GM21723 (cell line): ENCODE data around the gene NKAIN1.
"Not testable (repeated sequence)": the region's sequence is repeated elsewhere in the genome, so short reads cannot be mapped to it uniquely, and the experiment has no call there.

ENCODE experiments used
- ATAC-seq: cut with Tn5 transposase; IDR thresholded peaks from one replicate; pipeline ENCODE4 v1.9.1; 2021; ENCODE audit warnings: mild to moderate bottlenecking, moderate library complexity; ENCODE audit not compliant: unreplicated experiment

The NKAIN1 gene

DNA sequence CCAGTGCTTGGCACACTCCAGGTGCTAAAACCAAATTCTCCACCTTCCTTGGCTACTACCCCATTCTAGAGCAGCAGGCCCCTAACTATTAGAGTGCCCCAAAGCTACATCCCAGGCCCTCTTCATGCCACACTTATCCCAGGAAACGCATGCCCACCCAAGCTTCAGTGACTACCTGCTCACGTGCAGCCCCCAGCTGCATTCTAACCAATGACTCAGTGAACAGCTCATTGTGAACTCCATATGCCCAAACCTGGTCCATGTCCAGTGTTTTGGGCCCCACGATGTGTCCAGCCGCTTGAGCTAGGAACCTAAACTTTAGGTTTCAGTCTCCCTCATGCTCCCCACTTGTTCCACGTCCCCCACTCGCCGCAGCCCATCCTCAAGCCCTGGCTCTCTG is 41.5 kb downstream of the NKAIN1 start:
- no peak for ATAC-seq

DNA sequence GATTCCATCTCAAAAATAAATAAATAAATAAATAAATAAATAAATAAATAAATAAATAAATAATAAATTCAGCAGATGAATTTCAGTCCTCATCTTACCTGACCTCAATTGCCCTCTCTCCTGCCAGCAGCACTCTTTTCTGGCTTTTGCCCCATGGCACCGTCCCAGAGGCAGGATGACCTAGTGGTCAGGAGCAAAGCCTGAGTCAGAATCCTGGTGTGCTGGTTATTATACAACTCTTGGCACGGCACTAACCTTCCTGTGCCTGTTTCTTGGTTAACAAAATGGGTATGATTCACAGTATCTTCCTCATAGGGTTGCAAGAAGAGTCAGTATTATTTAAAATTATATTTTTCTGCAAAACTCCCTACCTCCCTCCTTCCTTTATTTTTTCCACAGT is 43.0 kb downstream of the NKAIN1 start:
- ATAC-seq, result no peak

DNA sequence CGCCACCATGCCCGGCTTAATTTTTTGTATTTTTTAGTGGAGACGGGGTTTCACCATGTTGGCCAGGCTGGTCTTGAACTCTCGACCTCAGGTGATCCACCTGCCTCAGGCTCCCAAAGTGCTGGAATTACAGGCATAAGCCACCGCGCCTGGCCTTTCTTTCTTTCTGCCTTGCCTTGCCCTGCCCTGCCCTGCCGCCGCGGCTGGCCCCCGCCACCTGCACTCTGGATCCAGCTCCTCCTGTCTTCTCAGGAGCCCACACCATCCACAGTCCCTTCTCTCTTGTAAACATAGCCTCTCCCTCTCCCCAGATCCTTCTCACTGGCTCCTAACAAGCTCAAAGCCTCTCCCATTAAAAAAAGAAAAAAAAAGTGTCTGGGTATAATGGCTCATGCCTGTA is 44.4 kb downstream of the NKAIN1 start:
- ATAC-seq, result not testable (repeated sequence)

DNA sequence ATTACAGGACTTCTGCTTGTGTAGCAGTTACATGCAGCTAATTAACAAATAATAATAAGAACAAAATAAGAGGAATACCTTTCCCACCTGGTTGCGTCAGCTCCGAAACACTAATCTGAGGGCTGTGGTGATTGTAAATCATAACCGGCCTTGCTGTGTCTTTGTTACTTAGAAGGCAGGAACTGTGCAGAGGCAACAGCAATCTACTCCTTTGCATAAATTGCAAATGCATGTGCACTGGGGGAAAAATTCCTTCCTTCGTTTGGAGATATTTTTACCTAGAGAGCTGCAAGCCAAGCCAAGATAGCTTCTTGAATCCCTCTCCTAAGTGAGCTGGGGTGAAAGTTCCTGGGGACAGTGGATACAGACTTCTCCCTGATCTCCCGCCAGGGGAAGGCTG is 46.0 kb downstream of the NKAIN1 start:
- no peak for ATAC-seq

DNA sequence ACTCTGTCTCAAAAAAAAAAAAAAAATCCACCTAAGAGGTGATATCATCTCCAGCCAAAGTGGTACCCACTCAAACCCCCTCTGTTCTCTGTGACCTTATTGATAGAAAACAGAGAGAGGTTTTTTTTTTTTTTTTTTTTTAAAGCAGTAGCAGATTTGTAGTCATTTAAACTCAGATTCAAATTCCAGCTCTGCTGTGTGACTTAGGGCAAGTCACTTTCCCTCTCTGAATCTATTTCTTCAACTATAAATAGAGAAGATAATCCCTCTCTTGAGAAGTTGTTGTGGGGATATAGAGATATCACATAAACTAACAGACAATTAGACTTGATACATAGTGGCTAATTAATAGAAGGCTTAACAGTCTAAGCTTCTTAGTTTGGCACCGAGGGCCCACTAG is 48.4 kb downstream of the NKAIN1 start:
- no peak for ATAC-seq

DNA sequence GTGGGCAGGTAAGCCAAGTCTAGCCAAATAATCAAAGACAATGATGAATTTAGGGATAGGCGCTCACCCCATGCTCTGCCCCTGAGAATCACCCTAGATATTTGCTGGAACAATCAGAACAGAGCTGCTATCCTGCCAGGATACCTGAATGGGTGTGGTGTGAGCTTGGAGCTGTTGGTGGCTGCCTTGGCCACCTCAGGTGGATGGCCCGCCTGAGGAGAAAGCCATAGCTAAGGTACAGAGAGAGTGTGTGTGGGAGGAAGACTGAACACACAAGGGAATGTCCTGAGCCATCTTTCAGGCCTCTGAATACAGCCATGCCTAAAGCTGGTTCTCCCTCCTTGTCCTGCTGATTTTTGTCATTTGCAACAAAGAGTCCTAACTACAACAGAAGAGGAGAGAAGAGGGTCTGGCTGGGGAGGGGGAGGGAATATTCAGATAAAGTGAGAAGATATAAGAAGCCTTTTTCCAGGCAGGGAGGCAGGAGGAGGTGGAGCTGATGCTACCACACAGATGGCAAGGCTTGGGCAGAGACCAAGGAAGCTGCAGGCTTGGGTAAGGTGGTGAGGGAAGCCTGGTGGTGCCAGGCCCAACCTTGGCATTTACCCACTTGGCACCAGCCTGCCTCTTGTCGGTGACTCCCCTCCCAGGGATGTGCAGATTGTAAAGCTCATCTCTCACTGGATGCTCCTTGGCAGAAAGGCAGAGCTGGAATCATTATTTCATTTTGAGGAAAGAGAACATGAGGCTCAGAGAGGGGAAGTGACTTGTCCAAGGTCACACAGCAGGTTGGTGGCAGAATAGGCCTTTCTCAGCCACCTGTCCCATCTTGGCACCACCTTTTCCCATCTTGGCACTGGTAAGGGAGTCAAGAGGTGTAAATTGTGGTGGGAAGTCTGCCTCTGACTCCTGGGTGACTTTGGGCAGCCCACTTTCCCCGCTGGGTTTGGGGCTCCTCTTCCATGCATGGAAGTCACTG is 49.7 kb downstream of the NKAIN1 start:
- ATAC-seq, result no peak

DNA sequence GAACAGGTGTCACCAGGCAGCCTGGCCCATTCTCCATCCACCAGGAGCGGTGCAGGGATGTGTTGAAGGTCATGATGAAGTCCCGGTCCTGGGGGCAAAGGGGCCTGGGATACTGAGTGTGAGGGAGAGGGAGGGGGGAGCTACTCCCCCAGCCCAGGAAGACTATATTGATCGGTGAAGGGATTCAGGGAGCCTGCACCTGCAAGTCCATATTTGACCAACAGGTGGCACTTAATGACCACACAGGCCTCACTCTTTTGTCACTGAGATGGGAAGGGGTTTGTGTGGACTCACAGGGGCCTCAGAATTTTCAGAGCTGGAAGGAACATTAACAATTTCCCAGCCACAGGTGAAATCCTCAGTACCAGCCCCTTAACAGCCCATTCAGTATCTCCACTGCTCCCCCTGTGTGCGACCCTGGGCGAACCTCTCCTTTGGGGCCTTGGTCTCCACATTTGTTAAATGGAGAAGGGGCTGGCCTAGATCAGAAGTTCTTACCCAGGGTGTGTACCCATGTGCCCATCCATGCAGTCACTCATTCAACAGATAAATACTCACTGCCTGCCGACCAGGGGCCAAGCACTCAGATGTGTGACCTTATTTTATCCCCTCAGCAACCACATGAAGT is 55.6 kb downstream of the NKAIN1 start:
- no peak for ATAC-seq

DNA sequence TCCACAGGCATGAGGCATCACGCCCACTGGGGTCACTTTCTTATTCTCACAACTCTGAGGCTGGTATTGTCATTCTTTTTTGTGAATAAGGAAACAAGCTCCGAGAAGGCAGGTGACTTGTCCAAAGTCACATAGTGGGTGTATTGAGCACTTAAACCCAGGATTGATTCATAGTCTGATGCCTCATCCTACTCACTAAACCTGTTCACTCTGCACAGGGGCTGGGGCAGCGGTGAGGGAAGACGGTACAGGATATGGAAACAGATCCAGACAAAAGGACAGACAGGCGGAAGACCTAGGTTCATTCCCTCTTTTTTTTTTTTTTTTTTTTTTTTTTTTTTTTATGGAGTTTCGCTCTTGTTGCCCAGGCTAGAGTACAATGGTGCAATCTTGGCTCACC is 56.6 kb downstream of the NKAIN1 start:
- no peak for ATAC-seq

DNA sequence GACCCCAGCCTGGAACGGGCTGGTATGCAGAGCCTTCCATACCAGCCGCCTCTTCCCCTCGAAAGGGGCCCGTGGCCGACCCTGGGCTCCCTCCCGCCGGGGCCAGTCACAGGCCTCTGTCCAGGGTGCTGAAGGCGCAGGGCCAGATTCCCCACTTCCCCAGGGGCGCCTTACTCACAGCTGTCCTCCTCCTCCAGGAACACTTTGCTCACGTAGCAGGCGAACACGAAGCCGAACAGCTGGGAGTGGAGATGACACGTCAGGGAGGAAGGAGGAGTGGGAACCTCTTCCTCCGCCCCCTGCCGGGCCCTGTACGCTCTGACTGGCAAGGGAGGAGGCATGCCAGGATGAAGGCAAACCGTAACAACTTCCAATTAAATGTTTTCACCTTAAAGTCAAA is 57.3 kb downstream of the NKAIN1 start:
- no peak for ATAC-seq

DNA sequence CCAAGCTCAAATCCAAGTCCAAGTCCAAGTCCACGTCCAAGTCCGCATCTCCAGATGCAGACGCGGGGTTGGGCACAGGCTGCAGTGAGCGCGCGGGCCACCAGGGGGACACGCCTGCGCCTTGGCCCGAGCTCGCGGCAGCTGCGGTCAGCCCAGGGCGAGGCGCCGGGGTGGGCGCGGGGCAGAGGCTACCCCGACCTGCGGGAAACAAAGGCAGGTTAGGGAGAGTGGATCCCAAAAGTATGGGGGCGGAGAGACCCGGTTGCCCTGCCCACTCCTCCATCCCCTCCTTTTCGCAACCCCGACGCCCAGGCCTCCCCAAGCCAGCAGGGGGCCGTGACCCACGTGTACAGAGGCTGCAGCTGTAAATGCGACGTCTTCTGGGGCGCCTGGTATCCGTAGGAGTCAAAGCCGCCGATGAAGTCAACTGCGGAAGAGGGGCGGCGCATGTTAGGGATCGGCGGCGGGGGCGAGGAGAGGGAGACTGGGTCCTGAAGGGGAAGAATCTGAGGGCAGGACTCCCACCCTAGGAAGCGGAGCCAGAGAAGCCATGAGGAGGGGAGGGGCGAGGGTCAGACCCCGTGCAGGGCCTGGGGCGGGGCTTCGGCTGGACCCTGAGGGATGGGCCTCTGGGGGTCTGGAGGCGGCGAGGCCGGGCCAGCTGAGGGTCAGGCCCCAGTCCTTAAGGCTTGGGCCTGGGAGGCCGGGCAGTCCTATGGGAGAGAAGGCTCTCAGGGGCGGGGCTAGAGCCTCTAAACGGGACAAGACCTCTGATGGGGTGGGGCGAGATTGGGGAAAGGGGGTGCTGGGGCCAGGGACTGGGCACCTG is 58.0 kb downstream of the NKAIN1 start:
- no peak for ATAC-seq

DNA sequence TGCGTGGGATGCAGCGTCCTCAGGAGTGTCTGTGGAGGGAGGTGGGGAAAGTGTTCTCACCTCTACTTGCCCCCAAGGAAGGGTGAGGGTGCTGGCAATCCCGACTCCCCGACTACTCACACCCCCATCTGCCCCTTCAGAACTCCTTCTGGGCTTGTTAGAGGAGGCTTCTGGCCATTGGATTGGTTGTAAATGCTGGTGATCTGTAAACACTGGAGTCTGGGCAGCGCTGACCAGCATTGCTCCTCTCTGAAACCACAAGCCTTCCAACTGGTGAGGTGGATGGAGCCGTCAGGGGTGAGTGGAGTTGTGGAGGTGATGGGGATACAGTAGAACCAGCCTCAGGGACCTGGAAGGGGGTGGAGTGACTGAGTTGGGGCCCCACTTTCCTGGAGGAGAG is 59.3 kb downstream of the NKAIN1 start:
- no peak for ATAC-seq

DNA sequence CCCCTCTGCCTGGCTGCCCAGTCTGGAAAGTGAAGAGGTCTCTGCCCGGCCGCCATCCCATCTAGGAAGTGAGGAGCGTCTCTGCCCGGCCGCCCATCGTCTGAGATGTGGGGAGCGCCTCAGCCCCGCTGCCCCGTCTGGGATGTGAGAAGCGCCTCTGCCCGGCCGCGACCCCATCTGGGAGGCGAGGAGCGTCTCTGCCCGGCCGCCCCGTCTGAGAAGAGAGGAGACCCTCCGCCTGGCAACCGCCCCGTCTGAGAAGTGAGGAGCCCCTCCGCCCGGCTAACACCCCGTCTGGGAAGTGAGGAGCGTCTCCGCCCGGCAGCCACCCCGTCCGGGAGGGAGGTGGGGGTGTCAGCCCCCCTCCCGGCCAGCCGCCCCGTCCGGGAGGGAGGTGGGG is 63.4 kb downstream of the NKAIN1 start:
- ATAC-seq, result not testable (repeated sequence)

DNA sequence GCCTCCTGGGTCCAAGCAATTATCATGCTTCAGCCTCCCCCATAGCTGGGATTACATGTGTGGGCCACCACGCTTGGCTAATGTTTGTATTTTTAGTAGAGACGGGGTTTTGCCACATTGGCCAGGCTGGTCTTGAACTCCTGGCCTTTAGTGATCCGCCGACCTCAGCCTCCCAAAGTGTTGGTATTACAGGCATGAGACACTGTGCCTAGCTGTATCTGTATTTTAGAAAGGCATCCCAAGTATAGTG is 69.3 kb downstream of the NKAIN1 start:
- ATAC-seq, result no peak

DNA sequence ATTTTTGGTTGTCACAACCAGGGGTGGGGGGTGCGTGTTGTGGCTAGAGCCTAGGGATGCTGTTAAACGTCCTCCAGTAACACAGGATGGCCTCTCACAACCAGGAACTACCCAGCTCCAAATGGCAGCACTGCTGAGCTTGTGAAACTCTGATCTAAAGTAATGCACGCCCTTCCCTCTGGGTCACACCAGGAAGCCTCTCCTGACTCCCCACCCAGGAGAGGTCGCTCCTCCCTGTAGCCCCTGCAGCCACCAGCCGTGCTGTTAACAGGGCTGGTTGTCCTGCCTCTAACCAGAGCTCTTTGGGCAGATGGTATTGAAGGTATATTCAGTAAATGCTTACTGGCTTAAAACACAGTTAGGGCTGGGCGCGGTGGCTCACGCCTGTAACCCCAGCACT is 73.2 kb downstream of the NKAIN1 start:
- ATAC-seq, result no peak

DNA sequence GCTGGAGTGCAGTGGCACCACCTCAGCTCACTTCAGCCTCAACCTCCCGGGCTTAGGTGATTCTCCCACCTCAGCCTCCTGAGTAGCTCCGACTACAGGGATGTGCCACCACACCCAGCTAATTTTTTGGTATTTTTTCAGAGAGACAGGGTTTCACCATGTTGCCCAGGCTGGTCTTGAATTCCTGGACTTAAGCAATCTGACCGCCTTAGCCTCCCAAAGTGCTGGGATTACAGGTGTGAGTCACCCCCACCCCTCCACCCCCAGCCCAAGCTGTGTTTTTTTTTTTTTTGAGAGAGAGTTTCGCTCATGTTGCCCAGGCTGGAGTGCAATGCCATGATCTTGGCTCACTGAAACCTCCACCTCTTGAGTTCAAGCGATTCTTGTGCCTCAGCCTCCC is 75.4 kb downstream of the NKAIN1 start:
- ATAC-seq, result no peak

DNA sequence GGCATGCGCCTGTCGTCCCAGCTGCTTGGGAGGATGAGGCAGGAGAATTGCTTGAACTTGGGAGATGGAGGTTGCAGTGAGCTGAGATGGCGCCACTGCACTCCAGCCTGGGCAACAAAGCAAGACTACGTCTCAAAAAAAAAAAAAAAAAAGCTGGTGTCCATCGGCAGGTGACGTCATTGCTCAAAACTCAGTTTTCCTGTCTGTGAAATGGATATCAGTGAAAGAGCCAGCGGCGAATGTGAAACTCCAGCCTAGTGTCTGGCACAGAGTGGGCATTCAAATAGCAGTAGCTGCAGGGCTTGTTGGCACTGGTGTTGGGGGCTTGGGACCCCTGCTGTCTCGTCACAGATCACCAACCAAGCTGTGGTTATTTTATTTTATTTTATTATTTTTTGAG is 75.8 kb downstream of the NKAIN1 start:
- no peak for ATAC-seq

DNA sequence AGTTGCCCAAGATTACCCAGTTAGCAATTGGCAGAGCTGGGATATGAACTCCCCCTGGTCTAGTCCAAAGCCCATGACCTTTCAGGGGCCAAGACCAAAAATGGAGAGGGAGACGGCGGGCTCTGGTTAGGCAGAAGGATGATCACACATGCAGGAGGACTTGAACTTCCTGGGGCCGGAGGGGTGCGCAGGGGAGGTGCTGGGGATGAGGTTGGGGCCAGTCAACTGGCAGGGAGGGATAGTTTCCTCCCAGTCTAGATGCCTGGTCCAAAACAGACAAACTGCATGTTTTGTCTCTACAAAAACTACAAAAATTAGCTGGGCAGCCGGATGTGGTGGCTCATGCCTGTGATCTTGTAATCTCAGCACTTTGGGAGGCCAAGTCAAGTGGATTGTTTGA is 78.1 kb downstream of the NKAIN1 start:
- no peak for ATAC-seq

DNA sequence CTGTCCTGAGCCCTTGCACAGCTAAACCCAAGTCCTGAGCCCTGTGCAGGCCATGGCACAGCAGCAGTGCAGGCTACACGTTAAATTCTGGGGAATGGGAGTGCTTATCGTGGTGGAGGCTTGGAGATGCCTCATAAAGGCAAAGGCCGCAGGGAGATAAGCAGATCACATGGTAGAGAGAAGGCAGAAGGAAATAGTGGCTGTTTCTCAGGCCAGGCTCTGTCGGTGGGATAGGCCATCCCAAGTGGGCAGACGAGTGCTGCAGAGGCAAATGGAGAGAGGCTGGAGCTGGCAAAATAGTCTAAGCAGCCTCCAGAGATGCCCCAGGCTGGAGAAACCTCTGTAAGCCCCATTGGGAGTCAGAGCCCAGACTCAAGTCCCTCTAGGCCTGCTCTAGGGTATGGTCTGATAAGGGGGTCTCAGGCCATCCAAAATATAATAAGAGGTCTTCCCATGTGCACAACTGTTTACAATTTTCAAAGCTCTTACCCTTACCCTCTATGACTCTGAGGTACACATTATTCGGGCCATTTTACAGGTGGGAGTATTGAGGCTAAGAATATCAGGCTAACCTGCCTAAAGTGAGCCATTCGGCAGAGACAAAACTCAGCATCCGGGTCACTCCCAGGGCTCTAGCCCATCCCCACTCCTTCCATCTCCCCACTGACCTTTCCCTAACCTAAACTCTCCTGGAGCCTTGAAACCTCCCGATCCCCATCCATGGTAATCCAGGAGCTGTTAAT is 79.6 kb downstream of the NKAIN1 start:
- no peak for ATAC-seq

DNA sequence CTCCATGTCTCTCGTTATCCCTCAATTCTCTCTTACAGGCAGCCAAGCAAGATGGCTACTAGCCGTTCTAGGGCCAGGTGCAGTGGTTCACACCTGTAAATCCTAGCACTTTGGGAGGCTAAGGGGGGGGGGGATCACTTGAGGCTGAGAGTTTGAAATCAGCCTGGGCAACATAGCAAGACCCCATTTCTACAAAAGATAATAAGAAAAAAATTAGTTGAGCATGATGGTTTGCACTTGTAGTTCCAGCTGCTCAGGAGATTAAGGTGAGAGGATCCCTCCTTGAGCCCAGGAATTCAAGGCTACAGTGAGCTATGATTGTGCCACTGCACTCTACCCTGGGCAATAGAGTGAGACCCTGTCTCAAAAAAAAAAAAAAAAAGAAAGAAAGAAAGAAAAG is 80.4 kb downstream of the NKAIN1 start:
- ATAC-seq, result no peak

DNA sequence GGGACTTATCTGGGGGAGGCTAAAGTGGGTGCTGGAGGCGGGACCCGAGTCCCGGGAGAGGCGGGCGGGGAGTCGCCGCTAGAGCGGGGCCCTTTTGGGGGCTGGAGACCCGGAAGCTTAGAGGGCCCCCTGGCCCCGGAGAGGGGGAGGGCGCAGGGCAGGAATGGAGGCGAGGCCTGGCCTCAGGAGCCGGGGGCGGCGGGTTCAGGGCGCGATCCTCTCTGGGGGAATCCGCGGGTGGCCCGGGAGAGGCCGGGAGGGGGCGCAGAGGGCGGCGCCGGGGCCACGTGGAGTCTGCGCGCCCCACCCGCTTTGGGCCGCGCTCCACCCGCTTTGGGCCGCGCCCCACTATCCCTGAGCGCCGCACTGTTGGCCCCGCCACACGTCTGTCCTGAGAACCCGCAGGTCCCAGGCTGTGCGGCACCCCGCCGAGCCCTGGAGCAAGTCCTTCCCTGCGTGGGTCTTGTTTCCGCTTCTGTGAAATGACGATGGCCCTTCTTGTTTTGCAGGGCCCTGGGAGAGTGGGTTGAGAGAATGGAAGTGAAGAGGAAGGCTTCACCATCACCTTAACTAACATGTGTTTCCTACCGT is 84.4 kb downstream of the NKAIN1 start:
- peak; percentile 74 for ATAC-seq
